Neural crest cell (in vitro differentiated cells): ENCODE measurements around the gene NXNL1. TPM values are rescaled to one million over a fixed set of nuclear protein-coding genes. Genes with fewer than 3 reads are reported as not detected.

ENCODE experiments used
- DNase-seq: peaks from one replicate; pipeline ENCODE4 v3.0.0; 2021; ENCODE audit warnings: low read depth, mixed read lengths, low spot score
- H3K27ac Mint-ChIP-seq: one replicate; pipeline ENCODE4 v1.8.0; 2021; ENCODE audit warnings: mild to moderate bottlenecking, mixed read lengths; ENCODE audit not compliant: unreplicated experiment
- H3K27me3 Mint-ChIP-seq: 2 replicates; pipeline ENCODE4 v1.8.0; 2021; ENCODE audit warnings: low read depth, mild to moderate bottlenecking, mixed read lengths
- H3K36me3 Mint-ChIP-seq: 2 replicates; pipeline ENCODE4 v1.8.0; 2021; ENCODE audit warnings: low read depth, mild to moderate bottlenecking, mixed read lengths
- H3K4me1 Mint-ChIP-seq: 2 replicates; pipeline ENCODE4 v1.8.0; 2021; ENCODE audit warnings: mixed read lengths
- H3K4me3 Mint-ChIP-seq: one replicate; pipeline ENCODE4 v1.8.0; 2021; ENCODE audit warnings: mild to moderate bottlenecking, mixed read lengths
- H3K9me3 Mint-ChIP-seq: 2 replicates; pipeline ENCODE4 v1.8.0; 2021; ENCODE audit warnings: mixed read lengths
- CTCF ChIP-seq: fragments of 200-600 bp; sonication (generic); conservative IDR thresholded peaks from 2 replicates; pipeline ENCODE4 v1.5.0; 2021; ENCODE audit warnings: antibody characterized with exemption, mild to moderate bottlenecking
- total RNA-seq: library from RNA; stranded (reverse); gene quantifications from 2 replicates; pipeline ENCODE4 v1.2.1, GENCODE V29; 2021

NXNL1 gene
- total RNA-seq, 1 donor from 2014 or later, result not detected

GRCh38 chr19:17415121-17415520 lies 45.6 kb downstream of the NXNL1 start:
- Mint-ChIP-seq H3K4me1 (peaks cover 28% of the 10 kb centered on the region), H3K4me3 (no peak overlapping the region), H3K9me3 (no peaks in the 10 kb centered on the region), H3K27ac (no peak overlapping the region), H3K36me3 (no peaks in the 10 kb centered on the region), H3K27me3 (peaks cover 36% of the 10 kb centered on the region)
- DNase-seq, result no peak
- no peak for TF ChIP-seq CTCF

- no peaks in the 10 kb centered on the region for H3K9me3 Mint-ChIP-seq
- peaks cover 21% of the 10 kb centered on the region for H3K4me1 Mint-ChIP-seq
- no peak overlapping the region for H3K27ac Mint-ChIP-seq
- no peaks in the 10 kb centered on the region for H3K36me3 Mint-ChIP-seq
- DNase-seq, result no peak
- TF ChIP-seq CTCF, result no peak
- H3K4me3 Mint-ChIP-seq, result no peak overlapping the region
- peaks cover 32% of the 10 kb centered on the region for H3K27me3 Mint-ChIP-seq
Observed at GRCh38 chr19:17414097-17414496, 46.6 kb downstream of the NXNL1 start.

GRCh38 chr19:17411801-17412200 lies 48.9 kb downstream of the NXNL1 start:
- Mint-ChIP-seq H3K27me3 (peaks cover 26% of the 10 kb centered on the region), H3K4me3 (no peak overlapping the region), H3K9me3 (no peaks in the 10 kb centered on the region), H3K27ac (no peak overlapping the region), H3K4me1 (peaks cover 28% of the 10 kb centered on the region), H3K36me3 (no peaks in the 10 kb centered on the region)
- no peak for TF ChIP-seq CTCF
- no peak for DNase-seq

GRCh38 chr19:17409990-17410389 lies 50.7 kb downstream of the NXNL1 start:
- Mint-ChIP-seq H3K4me3 (no peak overlapping the region), H3K4me1 (peaks cover 27% of the 10 kb centered on the region), H3K9me3 (no peaks in the 10 kb centered on the region), H3K27ac (no peak overlapping the region), H3K27me3 (peaks cover 13% of the 10 kb centered on the region), H3K36me3 (no peaks in the 10 kb centered on the region)
- no peak for TF ChIP-seq CTCF
- DNase-seq, result no peak

GRCh38 chr19:17406887-17407196 lies 53.9 kb downstream of the NXNL1 start:
- Mint-ChIP-seq H3K4me3 (peak overlapping the region; percentile 4), H3K27me3 (no peaks in the 10 kb centered on the region), H3K36me3 (no peaks in the 10 kb centered on the region), H3K4me1 (peaks cover 26% of the 10 kb centered on the region), H3K9me3 (no peaks in the 10 kb centered on the region), H3K27ac (no peak overlapping the region)
- no peak for TF ChIP-seq CTCF
- DNase-seq, result no peak
